Ovary (tissue), 3 donors: ENCODE measurements around the gene RPS27.

Experiments used
- EP300 ChIP-seq: sonication (generic); formaldehyde crosslinking; IDR thresholded peaks from one replicate; pipeline ENCODE4 v1.6.1; 2017; ENCODE audit warnings: antibody characterized with exemption
- POLR2A ChIP-seq: fragments of 450-650 bp; IDR thresholded peaks from one replicate; pipeline ENCODE4 v1.6.1; 2017; ENCODE audit warnings: antibody characterized with exemption, mild to moderate bottlenecking, moderate library complexity
- TF ChIP-seq, protein P1 (sequence below), 3 donors: fragments of 450-650 bp in 2 of 3; fragments of 200-600 bp in 1 of 3; IDR thresholded peaks; one replicate each; pipeline versions ENCODE4 v1.5.1 to v1.8.0; 2016 to 2022; ENCODE audit warnings: antibody characterized with exemption in 3 of 3, mild to moderate bottlenecking in 1 of 3
- donor health status: DM: no; HTN: no; CAD: no.

DNA sequence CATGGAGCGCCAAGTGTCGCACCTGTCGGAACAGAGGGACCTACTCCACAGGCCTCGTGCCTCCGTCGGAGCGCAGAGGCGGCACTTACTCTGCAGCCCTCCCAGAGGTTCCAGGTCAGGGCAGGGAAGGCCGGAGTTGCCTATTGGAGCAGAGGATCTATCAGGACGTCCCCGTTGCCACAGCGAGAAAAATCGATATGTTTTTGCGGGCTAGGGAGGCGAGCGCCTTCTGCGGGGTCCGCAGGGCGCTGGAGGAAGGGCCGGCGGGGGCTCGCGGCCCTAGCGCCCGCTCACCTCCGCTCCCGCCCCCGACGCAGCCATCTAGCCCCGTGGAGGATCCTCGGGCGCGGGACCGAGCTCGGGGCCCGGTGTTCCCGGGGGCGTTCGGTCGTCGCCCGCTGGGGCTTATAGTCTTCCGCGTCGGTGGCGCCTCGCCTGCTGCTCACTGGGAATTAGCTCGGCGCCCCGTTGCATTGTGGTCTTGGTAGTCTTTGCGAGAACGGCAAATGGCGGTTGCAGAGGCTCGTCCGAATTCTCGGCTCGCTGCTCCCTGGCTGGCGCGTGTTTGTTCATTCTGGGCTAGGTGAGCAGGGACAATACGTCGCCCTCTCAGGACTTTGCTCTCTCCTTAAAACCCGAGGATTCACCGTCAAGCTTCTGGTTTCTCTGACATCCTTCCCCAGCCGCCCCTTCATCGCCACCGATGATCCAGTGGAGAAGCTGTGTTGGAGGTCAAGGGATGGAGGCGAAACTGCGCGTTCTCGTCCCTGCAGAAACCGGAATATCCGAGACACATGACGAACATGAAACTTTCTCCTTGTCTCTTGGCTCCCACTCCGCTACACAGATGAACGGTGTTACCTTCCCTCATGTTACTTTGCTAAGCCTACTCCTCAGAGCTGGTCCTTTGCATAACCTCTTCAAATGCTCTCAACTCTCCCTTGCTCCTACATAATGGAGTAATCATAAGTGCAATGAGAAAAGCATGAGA, 13.0 kb upstream of the RPS27 start, which contains the start of gene JTB:
- peak; percentile 87 for TF ChIP-seq POLR2A
- TF ChIP-seq, protein P1, sequence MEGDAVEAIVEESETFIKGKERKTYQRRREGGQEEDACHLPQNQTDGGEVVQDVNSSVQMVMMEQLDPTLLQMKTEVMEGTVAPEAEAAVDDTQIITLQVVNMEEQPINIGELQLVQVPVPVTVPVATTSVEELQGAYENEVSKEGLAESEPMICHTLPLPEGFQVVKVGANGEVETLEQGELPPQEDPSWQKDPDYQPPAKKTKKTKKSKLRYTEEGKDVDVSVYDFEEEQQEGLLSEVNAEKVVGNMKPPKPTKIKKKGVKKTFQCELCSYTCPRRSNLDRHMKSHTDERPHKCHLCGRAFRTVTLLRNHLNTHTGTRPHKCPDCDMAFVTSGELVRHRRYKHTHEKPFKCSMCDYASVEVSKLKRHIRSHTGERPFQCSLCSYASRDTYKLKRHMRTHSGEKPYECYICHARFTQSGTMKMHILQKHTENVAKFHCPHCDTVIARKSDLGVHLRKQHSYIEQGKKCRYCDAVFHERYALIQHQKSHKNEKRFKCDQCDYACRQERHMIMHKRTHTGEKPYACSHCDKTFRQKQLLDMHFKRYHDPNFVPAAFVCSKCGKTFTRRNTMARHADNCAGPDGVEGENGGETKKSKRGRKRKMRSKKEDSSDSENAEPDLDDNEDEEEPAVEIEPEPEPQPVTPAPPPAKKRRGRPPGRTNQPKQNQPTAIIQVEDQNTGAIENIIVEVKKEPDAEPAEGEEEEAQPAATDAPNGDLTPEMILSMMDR (IDR thresholded peaks at IDR 0.05): no peak
- no peak for TF ChIP-seq EP300
